H9 (cell line): ENCODE results near the gene SLC4A7. TPM values are rescaled to one million over a fixed set of nuclear protein-coding genes. Genes with fewer than 3 reads are reported as not detected.
"Not testable (repeated sequence)": the region's sequence is repeated elsewhere in the genome, so short reads cannot be mapped to it uniquely, and the experiment has no call there.

ENCODE experiments used
- DNase-seq: peaks from one replicate; pipeline ENCODE4 v3.0.0-alpha.2; 2017
- H2AFZ ChIP-seq: one replicate; pipeline ENCODE4 v1.6.1; 2013; ENCODE audit warnings: mild to moderate bottlenecking, low read length, control low read depth, moderate library complexity
- H2AK5ac ChIP-seq: 2 replicates; pipeline ENCODE4 v1.6.1; 2013; ENCODE audit warnings: low read length, control low read depth, mixed read lengths; ENCODE audit not compliant: insufficient read length
- H2BK120ac ChIP-seq: one replicate; pipeline ENCODE4 v1.6.1; 2013; ENCODE audit warnings: low read depth, mild to moderate bottlenecking, low read length, control low read depth, inconsistent platforms; ENCODE audit not compliant: poor library complexity, severe bottlenecking
- H2BK12ac ChIP-seq: 2 replicates; pipeline ENCODE4 v1.6.1; 2013; ENCODE audit warnings: low read length, control low read depth, mixed read lengths, low read depth; ENCODE audit not compliant: insufficient read length
- H2BK15ac ChIP-seq: 2 replicates; pipeline ENCODE4 v1.6.1; 2013; ENCODE audit warnings: low read depth, low read length, control low read depth
- H2BK20ac ChIP-seq: one replicate; pipeline ENCODE4 v1.6.1; 2013; ENCODE audit warnings: low read depth, mild to moderate bottlenecking, low read length, control low read depth, inconsistent platforms; ENCODE audit not compliant: poor library complexity, severe bottlenecking
- H2BK5ac ChIP-seq: 2 replicates; pipeline ENCODE4 v1.6.1; 2013; ENCODE audit warnings: low read length, control low read depth, mixed read lengths; ENCODE audit not compliant: insufficient read length
- H3K14ac ChIP-seq: 2 replicates; pipeline ENCODE4 v1.6.1; 2013; ENCODE audit warnings: low read length, control low read depth; ENCODE audit not compliant: insufficient read depth
- H3K18ac ChIP-seq: 2 replicates; pipeline ENCODE4 v1.6.1; 2013; ENCODE audit warnings: low read depth, mild to moderate bottlenecking, mixed read lengths, low read length, control low read depth; ENCODE audit not compliant: insufficient read length
- H3K23ac ChIP-seq: 2 replicates; pipeline ENCODE4 v1.6.1; 2013; ENCODE audit warnings: low read length, control low read depth, mixed read lengths, low read depth; ENCODE audit not compliant: insufficient read length
- H3K23me2 ChIP-seq: 2 replicates; pipeline ENCODE4 v1.6.1; 2013; ENCODE audit warnings: low read depth, mild to moderate bottlenecking, mixed read lengths, low read length, control low read depth; ENCODE audit not compliant: insufficient read length, poor library complexity, severe bottlenecking
- H3K27ac ChIP-seq: 2 replicates; pipeline ENCODE4 v1.5.1; 2013; ENCODE audit warnings: low read length, control low read depth, mixed read lengths, low read depth; ENCODE audit not compliant: insufficient read length
- H3K27me3 ChIP-seq: 2 replicates; pipeline ENCODE4 v1.6.1; 2013; ENCODE audit warnings: low read length, control low read depth, inconsistent platforms; ENCODE audit not compliant: insufficient read depth
- H3K4ac ChIP-seq: 2 replicates; pipeline ENCODE4 v1.6.1; 2013; ENCODE audit warnings: low read depth, mild to moderate bottlenecking, control low read depth, inconsistent platforms, low read length, moderate library complexity
- H3K4me1 ChIP-seq: 2 replicates; pipeline ENCODE4 v1.6.1; 2013; ENCODE audit warnings: low read length, control low read depth, inconsistent platforms; ENCODE audit not compliant: insufficient read depth
- H3K4me2 ChIP-seq: 2 replicates; pipeline ENCODE4 v1.6.1; 2013; ENCODE audit warnings: low read length, control low read depth, mixed read lengths; ENCODE audit not compliant: insufficient read length, insufficient read depth
- H3K56ac ChIP-seq: 2 replicates; pipeline ENCODE4 v1.6.1; 2013; ENCODE audit warnings: low read depth, mild to moderate bottlenecking, mixed read lengths, low read length, control low read depth; ENCODE audit not compliant: insufficient read length
- H3K79me1 ChIP-seq: 2 replicates; pipeline ENCODE4 v1.6.1; 2013; ENCODE audit warnings: low read depth, mild to moderate bottlenecking, moderate library complexity, low read length, control low read depth, inconsistent platforms; ENCODE audit not compliant: insufficient read depth, poor library complexity, severe bottlenecking
- H3K79me2 ChIP-seq: 2 replicates; pipeline ENCODE4 v1.6.1; 2013; ENCODE audit warnings: low read length, control low read depth, inconsistent platforms; ENCODE audit not compliant: insufficient read depth
- H3K9ac ChIP-seq: 2 replicates; pipeline ENCODE4 v1.6.1; 2013; ENCODE audit warnings: low read length, control low read depth, mixed read lengths; ENCODE audit not compliant: insufficient read length; ENCODE audit errors: extremely low read depth
- H3K9me3 ChIP-seq: one replicate; pipeline ENCODE4 v1.6.1; 2013; ENCODE audit warnings: low read depth, low read length, inconsistent platforms; ENCODE audit not compliant: control insufficient read depth
- H3T11ph ChIP-seq: one replicate; pipeline ENCODE4 v1.6.1; 2013; ENCODE audit warnings: mild to moderate bottlenecking, low read length, control low read depth, inconsistent platforms
- H4K20me1 ChIP-seq: one replicate; pipeline ENCODE4 v1.6.1; 2013; ENCODE audit not compliant: control insufficient read depth, insufficient read length, insufficient read depth
- H4K5ac ChIP-seq: 2 replicates; pipeline ENCODE4 v1.6.1; 2013; ENCODE audit warnings: low read depth, mild to moderate bottlenecking, mixed read lengths, low read length, control low read depth; ENCODE audit not compliant: insufficient read length
- H4K8ac ChIP-seq: replicated peaks from 2 replicates; pipeline ENCODE4 v1.6.1; 2013; ENCODE audit warnings: low read length, control low read depth, mixed read lengths, low read depth; ENCODE audit not compliant: insufficient read length
- H4K91ac ChIP-seq: 2 replicates; pipeline ENCODE4 v1.6.1; 2013; ENCODE audit warnings: low read depth, mild to moderate bottlenecking, moderate library complexity, mixed read lengths, low read length, control low read depth; ENCODE audit not compliant: insufficient read length
- H3K27ac Mint-ChIP-seq, 3 experiments: 2 replicates in 2 of 3; 3 replicates in 1 of 3; pipeline ENCODE4 v1.8.0; 2020 to 2021; ENCODE audit warnings: mixed read lengths in 3 of 3, mild to moderate bottlenecking in 1 of 3, moderate library complexity in 1 of 3
- H3K27me3 Mint-ChIP-seq: 2 replicates; pipeline ENCODE4 v1.8.0; 2021; ENCODE audit warnings: low read depth, mild to moderate bottlenecking, moderate library complexity, mixed read lengths
- H3K36me3 Mint-ChIP-seq, 3 experiments: 2 replicates in 2 of 3; 3 replicates in 1 of 3; pipeline ENCODE4 v1.8.0; 2020 to 2021; ENCODE audit warnings: low read depth in 3 of 3, mixed read lengths in 3 of 3; ENCODE audit not compliant: insufficient read depth in 1 of 3
- H3K4me1 Mint-ChIP-seq, 2 experiments: 2 replicates each; pipeline ENCODE4 v1.8.0; 2020; ENCODE audit warnings: mixed read lengths in 2 of 2
- H3K4me3 Mint-ChIP-seq, 2 experiments: 2 replicates in 1 of 2; 3 replicates in 1 of 2; pipeline ENCODE4 v1.8.0; 2020 to 2021; ENCODE audit warnings: mild to moderate bottlenecking in 2 of 2, mixed read lengths in 2 of 2, moderate library complexity in 1 of 2
- H3K9me3 Mint-ChIP-seq, 2 experiments: 2 replicates in 1 of 2; 3 replicates in 1 of 2; pipeline ENCODE4 v1.8.0; 2020; ENCODE audit warnings: mild to moderate bottlenecking in 2 of 2, mixed read lengths in 2 of 2, moderate library complexity in 1 of 2
- CTCF ChIP-seq: fragments of 200-600 bp; sonication (generic); conservative IDR thresholded peaks from 3 replicates; pipeline ENCODE4 v1.8.0; 2021; ENCODE audit warnings: antibody characterized with exemption, mild to moderate bottlenecking
- WGBS: extraction: QIAGEN DNeasy Blood & Tissue Kit; methylation state at CpG from one replicate; pipeline ENCODE4 v1.1.7; 2013; ENCODE audit warnings: missing lambda C conversion rate, low lambda C conversion rate, mixed read lengths; ENCODE audit not compliant: insufficient read length; ENCODE audit errors: extremely low coverage; 5-methylcytosine and 5-hydroxymethylcytosine counted together
- total RNA-seq: library from RNA; stranded (reverse); gene quantifications from 2 replicates; pipeline ENCODE4 v1.2.1, GENCODE V29; 2021

The SLC4A7 gene
- total RNA-seq, 1 experiment from 2014 or later: 46.1 TPM

- H4K91ac ChIP-seq: no peak overlapping the region
- H3K27ac ChIP-seq: no peak overlapping the region
- no peak overlapping the region for H3K56ac ChIP-seq
- no peak overlapping the region for H2AFZ ChIP-seq
- no peaks in the 10 kb centered on the region for H3K23me2 ChIP-seq
- no peaks in the 10 kb centered on the region for H3K79me1 ChIP-seq
- H3K27me3 ChIP-seq: no peaks in the 10 kb centered on the region
- no peak overlapping the region for H3K18ac ChIP-seq
- Mint-ChIP-seq H3K36me3 (peaks cover 0 to 4% (median 2%) of the 10 kb centered on the region in 3 experiments; a peak in 4 of 7 replicates), H3K27ac (no peak overlapping the region), H3K27me3 (no peaks in the 10 kb centered on the region), H3K4me1 (no peaks in the 10 kb centered on the region), H3K4me3 (no peak overlapping the region), H3K9me3 (peaks cover 0 to 2% of the 10 kb centered on the region in 2 experiments; a peak in 3 of 5 replicates)
- no peak overlapping the region for H3K4ac ChIP-seq
- no peak for DNase-seq
- no peak overlapping the region for H2BK15ac ChIP-seq
- H3K14ac ChIP-seq: no peak overlapping the region
- no peak overlapping the region for H3T11ph ChIP-seq
- H2BK120ac ChIP-seq: no peak overlapping the region
- H2BK5ac ChIP-seq: no peak overlapping the region
- no peaks in the 10 kb centered on the region for H3K4me1 ChIP-seq
- H3K23ac ChIP-seq: no peak overlapping the region
- H4K5ac ChIP-seq: no peak overlapping the region
- H2BK12ac ChIP-seq: no peak overlapping the region
- H3K9me3 ChIP-seq: no peaks in the 10 kb centered on the region
- H3K4me2 ChIP-seq: no peak overlapping the region
- no peak overlapping the region for H2BK20ac ChIP-seq
- TF ChIP-seq CTCF: no peak
- H4K20me1 ChIP-seq: no peaks in the 10 kb centered on the region
- H2AK5ac ChIP-seq: no peak overlapping the region
- H4K8ac ChIP-seq: no peak overlapping the region
- H3K79me2 ChIP-seq: no peaks in the 10 kb centered on the region
- H3K9ac ChIP-seq: no peak overlapping the region
Observed at GRCh38 chr3:27333843-27334242, 150.3 kb downstream of the SLC4A7 start.

- not testable (repeated sequence) for H3K79me2 ChIP-seq, H3K9me3 ChIP-seq, H3T11ph ChIP-seq, H3K27me3 Mint-ChIP-seq, H3K9ac ChIP-seq, H3K9me3 Mint-ChIP-seq, H3K27me3 ChIP-seq, H4K8ac ChIP-seq, H3K4me1 ChIP-seq, H3K27ac ChIP-seq, H2BK5ac ChIP-seq, H3K4me3 Mint-ChIP-seq, H3K27ac Mint-ChIP-seq, H3K36me3 Mint-ChIP-seq, H3K23ac ChIP-seq, H2BK15ac ChIP-seq, H3K4ac ChIP-seq, H2BK20ac ChIP-seq, H2AK5ac ChIP-seq, H3K4me2 ChIP-seq, H4K5ac ChIP-seq, H3K79me1 ChIP-seq, H4K91ac ChIP-seq, H3K14ac ChIP-seq, H3K18ac ChIP-seq, H2BK12ac ChIP-seq, H3K23me2 ChIP-seq, H3K4me1 Mint-ChIP-seq, H2AFZ ChIP-seq, H4K20me1 ChIP-seq, H3K56ac ChIP-seq, DNase-seq, H2BK120ac ChIP-seq
- WGBS: no CpG with 5 or more reads among the region's 4 CpGs
Observed at GRCh38 chr3:27328982-27329762, 155.0 kb downstream of the SLC4A7 start.
